Neutrophil (primary cell): ENCODE results near the gene ABHD4.
A peak's percentile ranks its signal among the peaks of the same experiment; 100 is the strongest.

Experiments
- H3K27ac ChIP-seq: fragments of 200-600 bp; sonication (generic); 2 replicates; pipeline ENCODE4 v1.5.1; 2016; ENCODE audit warnings: mild to moderate bottlenecking, moderate library complexity
- H3K27me3 ChIP-seq: fragments of 200-600 bp; sonication (generic); 2 replicates; pipeline ENCODE4 v1.6.0; 2016; ENCODE audit warnings: mild to moderate bottlenecking
- H3K36me3 ChIP-seq: fragments of 200-600 bp; sonication (generic); 2 replicates; pipeline ENCODE4 v1.5.1; 2017
- H3K4me1 ChIP-seq, 2 experiments: fragments of 200-600 bp in 1 of 2; sonication (generic) in 1 of 2; 1 replicate in 1 of 2; 2 replicates in 1 of 2; pipeline versions ENCODE4 v1.5.1 to v1.6.1; 2013 to 2016; ENCODE audit warnings: low read depth in 1 of 2, low read length in 1 of 2, mild to moderate bottlenecking in 1 of 2, moderate library complexity in 1 of 2; ENCODE audit not compliant: control insufficient read depth in 1 of 2, insufficient read depth in 1 of 2
- H3K4me3 ChIP-seq, 2 experiments: fragments of 200-600 bp in 1 of 2; sonication (generic) in 1 of 2; 1 replicate in 1 of 2; 2 replicates in 1 of 2; pipeline ENCODE4 v1.5.1; 2013 to 2016; ENCODE audit warnings: low read depth in 1 of 2, low read length in 1 of 2, mild to moderate bottlenecking in 1 of 2, moderate library complexity in 1 of 2
- H3K9me3 ChIP-seq: fragments of 200-600 bp; sonication (generic); 2 replicates; pipeline ENCODE4 v1.5.1; 2016
- TF ChIP-seq, protein P1 (sequence below): fragments of 200-600 bp; sonication (generic); IDR thresholded peaks from 2 replicates; pipeline ENCODE4 v1.5.1; 2016; ENCODE audit warnings: antibody characterized with exemption

Gene ABHD4

DNA sequence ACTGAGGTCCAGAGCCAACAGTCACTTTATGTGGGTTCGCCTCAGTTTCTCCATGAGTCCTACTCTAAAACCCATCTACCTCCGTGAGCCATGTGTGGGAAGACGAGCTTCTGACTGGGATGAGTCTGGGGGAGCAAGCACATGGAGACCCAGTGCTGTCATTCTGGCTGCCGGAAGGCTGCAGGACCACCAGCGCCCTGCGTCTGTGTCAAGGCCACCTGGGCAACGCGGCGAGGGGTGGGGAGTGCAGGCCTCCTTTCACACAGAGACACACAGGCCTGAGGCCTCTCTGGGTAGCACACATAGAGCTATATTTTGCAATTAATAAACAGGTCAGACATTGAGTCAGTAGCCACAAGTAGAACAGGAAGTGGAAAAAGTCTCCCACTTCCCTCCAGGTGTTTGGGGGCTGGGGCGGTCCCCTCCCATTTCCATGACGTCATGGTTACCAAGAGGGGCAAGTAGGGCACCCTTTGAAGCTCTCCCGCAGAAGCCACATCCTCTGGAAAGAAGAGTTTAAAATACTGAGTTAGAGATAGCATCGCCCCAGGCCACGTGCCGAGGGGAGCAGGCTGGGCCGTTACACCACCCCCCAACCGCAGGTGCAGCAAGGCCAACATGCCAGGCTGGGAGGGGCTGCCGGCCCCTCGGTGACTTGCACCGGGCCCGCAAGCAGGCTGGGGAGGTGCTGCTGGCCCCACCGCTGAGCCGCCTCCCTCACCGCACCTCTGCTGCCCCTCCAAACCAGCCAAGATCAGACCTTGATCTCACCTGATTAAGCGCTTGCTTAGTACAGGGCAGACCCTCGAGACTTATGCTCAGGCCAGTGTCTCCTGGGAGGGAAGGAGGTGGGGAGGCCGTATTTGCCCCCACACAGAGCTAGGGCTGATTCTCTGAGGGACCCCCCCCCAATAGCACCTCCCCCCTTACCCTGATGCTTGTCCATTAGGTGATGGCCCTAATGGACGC lies 41.8 kb upstream of the ABHD4 start:
- Histone ChIP-seq H3K27me3 (no peaks in the 10 kb centered on the region), H3K9me3 (no peaks in the 10 kb centered on the region), H3K27ac (peak overlapping the region; percentile 95), H3K4me1 (peaks cover 39 to 42% of the 10 kb centered on the region in 2 experiments), H3K4me3 (peak overlapping the region; percentile 55 to 59), H3K36me3 (no peaks in the 10 kb centered on the region)
- TF ChIP-seq, protein P1, sequence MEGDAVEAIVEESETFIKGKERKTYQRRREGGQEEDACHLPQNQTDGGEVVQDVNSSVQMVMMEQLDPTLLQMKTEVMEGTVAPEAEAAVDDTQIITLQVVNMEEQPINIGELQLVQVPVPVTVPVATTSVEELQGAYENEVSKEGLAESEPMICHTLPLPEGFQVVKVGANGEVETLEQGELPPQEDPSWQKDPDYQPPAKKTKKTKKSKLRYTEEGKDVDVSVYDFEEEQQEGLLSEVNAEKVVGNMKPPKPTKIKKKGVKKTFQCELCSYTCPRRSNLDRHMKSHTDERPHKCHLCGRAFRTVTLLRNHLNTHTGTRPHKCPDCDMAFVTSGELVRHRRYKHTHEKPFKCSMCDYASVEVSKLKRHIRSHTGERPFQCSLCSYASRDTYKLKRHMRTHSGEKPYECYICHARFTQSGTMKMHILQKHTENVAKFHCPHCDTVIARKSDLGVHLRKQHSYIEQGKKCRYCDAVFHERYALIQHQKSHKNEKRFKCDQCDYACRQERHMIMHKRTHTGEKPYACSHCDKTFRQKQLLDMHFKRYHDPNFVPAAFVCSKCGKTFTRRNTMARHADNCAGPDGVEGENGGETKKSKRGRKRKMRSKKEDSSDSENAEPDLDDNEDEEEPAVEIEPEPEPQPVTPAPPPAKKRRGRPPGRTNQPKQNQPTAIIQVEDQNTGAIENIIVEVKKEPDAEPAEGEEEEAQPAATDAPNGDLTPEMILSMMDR, result peak; percentile 30

DNA sequence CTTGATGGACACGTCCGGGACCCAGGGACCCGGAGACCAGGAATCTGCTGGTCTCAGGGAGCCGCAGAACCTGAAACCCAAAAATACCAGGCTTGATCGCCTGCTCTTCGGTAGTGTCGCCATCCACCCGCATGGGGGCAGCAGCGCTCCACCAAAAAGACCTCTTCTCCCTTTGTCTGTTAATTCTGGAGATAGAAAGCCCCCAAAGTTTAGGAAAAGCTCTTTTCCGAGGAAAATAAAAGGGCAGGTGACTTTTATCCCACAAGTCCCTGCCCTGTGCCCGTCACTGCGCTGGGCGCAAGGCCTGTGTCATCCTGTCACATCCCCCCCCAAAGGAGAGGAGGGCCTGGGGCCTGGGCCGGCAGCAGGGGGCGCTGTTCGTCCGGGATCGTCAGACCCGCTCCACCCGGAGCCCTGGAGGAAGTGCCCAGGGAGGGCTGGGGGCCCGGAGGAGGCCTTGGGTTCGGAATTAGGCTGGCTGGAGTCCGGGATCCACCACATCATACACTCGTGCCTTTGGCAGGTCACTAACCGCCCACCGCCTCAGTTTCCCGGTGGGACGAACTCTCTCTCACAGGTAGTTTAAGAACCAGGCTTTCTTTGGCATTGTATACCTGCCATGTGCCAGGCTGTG lies 41.0 kb upstream of the ABHD4 start:
- peaks cover 40 to 42% of the 10 kb centered on the region in 2 experiments for H3K4me1 ChIP-seq
- H3K27ac ChIP-seq, result peak overlapping the region; percentile 95
- no peaks in the 10 kb centered on the region for H3K27me3 ChIP-seq
- peak overlapping the region; percentile 55 to 59 for H3K4me3 ChIP-seq
- TF ChIP-seq, protein P1, result peak; percentile 97
- H3K36me3 ChIP-seq, result no peaks in the 10 kb centered on the region
- H3K9me3 ChIP-seq, result no peaks in the 10 kb centered on the region

DNA sequence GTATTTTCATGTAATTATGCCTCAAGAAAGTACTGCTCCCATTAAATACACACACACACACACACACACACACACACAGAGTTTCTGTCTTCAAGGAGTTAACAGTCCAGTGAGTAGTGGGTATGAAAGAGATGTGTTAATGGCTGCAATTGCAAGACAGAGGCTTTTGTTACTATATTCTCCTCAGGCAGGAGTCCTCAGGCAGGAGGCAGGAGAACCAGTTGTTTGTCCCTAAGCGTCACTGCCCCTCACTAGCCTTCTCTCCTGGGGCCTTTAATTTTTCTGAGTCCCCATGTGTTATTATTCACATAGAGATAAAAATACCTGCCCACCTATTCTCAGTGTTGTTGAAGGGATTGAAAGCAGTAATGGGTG lies 40.3 kb upstream of the ABHD4 start:
- Histone ChIP-seq H3K4me3 (no peak overlapping the region), H3K4me1 (peaks cover 40 to 42% of the 10 kb centered on the region in 2 experiments), H3K27ac (peak overlapping the region; percentile 23), H3K27me3 (no peaks in the 10 kb centered on the region), H3K9me3 (no peaks in the 10 kb centered on the region), H3K36me3 (no peaks in the 10 kb centered on the region)
- TF ChIP-seq, protein P1, result no peak

DNA sequence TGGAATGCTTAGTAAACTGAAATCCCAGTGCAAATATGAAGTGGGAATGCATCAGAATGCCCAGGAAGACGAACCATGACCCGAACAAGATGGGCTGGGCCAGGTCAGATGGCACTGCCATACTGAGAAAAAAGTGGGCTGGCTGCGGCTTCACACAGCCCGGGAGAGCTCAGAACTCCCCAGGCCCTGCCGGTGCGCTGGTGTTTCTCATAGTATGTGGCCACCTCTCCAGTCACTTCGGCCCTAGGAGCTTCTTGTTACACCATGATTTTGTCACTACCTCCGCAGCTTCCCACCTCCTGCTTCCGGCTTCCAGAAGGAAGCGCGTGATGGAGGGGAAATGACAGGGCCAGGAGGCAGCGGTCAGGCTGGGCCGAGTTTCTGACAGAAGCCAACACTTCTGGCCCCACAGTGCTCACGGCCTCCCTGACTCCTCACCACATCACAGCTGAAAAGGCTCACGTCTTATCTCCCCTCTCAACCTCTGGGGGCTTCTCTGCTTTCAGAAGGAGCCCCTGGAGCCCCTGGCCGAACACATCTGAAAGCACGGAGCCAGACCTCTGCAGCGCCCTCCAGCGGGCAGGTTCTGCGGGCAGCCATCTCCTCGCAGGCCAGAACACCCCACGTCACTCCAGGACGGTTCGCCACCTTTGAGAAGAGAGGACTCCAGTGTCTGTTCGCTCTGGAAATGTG lies 39.7 kb upstream of the ABHD4 start:
- H3K4me1 ChIP-seq, result peaks cover 40 to 42% of the 10 kb centered on the region in 2 experiments
- TF ChIP-seq, protein P1, result no peak
- H3K27me3 ChIP-seq, result no peaks in the 10 kb centered on the region
- H3K4me3 ChIP-seq, result no peak overlapping the region
- H3K27ac ChIP-seq, result peak overlapping the region; percentile 23
- no peaks in the 10 kb centered on the region for H3K9me3 ChIP-seq
- H3K36me3 ChIP-seq, result no peaks in the 10 kb centered on the region

DNA sequence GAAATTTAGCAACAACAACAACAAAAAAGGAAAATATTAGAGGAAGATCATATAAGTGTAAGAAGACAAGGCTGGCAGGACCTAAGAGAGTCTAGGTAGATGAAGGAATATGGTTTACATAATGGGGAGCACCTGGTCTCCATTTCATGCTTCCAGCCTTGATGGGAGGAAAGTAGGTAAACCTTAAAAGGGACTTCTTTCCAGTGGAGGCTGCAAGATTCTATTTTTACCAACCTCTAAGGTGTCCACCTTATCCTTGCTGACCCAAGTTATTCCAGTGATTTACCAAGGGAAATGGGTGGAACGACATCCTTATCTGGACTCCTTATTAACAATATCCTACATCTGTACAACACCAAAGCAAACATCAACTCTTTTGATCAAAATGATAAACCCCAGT lies 39.1 kb upstream of the ABHD4 start:
- Histone ChIP-seq H3K27me3 (no peaks in the 10 kb centered on the region), H3K36me3 (peaks cover 6% of the 10 kb centered on the region), H3K27ac (no peak overlapping the region), H3K4me3 (no peak overlapping the region), H3K9me3 (no peaks in the 10 kb centered on the region), H3K4me1 (peaks cover 41 to 42% of the 10 kb centered on the region in 2 experiments)
- TF ChIP-seq, protein P1, result no peak
